ENCODE data around the gene RPL35.

The RPL35 gene

DNA sequence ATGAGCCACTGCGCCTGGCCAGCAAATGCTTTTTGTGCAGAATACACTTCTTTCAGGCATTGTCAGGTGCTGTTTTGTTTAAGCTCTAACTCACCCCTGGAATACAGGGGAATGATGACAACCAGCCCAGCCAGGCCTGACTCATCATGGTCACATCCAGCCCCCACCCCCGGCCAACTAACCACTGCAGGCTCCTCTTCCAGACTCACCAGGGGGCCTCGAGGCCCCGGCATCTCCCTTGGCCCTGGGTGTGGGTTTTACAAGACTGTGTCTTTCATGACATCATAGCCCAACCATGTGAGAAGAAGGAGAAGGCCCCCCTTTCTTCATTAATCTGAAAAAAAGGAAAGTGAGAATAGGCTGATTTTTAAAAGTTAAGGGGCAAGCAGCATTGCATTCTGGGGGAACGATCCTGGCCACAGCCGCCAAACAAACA, 49.3 kb downstream of the RPL35 start:
- H3K4me3 ChIP-seq (replicated peaks; ENCODE audit: low read depth, low read length), result no peak overlapping the region
- TF ChIP-seq, protein P1, sequence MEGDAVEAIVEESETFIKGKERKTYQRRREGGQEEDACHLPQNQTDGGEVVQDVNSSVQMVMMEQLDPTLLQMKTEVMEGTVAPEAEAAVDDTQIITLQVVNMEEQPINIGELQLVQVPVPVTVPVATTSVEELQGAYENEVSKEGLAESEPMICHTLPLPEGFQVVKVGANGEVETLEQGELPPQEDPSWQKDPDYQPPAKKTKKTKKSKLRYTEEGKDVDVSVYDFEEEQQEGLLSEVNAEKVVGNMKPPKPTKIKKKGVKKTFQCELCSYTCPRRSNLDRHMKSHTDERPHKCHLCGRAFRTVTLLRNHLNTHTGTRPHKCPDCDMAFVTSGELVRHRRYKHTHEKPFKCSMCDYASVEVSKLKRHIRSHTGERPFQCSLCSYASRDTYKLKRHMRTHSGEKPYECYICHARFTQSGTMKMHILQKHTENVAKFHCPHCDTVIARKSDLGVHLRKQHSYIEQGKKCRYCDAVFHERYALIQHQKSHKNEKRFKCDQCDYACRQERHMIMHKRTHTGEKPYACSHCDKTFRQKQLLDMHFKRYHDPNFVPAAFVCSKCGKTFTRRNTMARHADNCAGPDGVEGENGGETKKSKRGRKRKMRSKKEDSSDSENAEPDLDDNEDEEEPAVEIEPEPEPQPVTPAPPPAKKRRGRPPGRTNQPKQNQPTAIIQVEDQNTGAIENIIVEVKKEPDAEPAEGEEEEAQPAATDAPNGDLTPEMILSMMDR (IDR thresholded peaks at IDR 0.05; ENCODE audit: low read depth, low read length, missing control alignments), result no peak
- DNase-seq (ENCODE audit: extremely low read depth, low read depth), result peak; percentile 82

DNA sequence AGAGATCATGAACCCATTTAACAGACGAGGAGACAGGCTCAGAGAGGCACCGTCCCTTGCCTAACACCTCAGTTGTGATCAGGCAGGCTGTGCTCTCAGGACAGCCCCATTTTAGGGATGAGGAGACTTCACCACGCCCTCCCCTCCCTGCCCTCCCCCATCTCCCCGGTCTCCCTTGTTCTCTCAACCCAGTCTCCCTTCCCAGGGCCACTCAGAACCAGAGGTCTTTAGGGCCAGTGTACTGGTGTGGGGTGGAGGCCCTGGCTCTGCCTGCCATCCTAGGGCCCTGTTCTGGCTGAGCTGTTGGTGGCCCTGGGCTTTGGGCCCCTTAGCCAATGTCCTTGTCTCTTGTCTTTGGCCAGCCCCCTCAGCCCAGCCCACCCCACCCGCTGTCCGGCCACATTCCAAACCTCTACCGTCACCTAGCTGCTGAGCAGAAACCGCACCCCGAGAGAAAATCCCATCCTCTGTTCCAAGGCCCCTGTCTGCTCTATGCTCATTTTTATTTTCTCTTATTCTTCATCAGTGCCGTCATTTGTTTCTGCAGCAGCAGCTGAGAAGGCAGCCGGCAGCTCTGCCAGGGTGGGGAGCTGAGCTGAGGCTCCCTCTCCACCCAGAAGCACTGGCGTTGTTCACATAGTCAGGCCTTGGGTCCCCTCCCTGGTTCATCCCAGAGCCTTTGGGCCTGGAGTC, 50.9 kb downstream of the RPL35 start:
- TF ChIP-seq, protein P1 (IDR thresholded peaks at IDR 0.05; ENCODE audit: low read depth, low read length, missing control alignments), result no peak
- no peak for DNase-seq (ENCODE audit: extremely low read depth, low read depth)
- no peak overlapping the region for H3K4me3 ChIP-seq (replicated peaks; ENCODE audit: low read depth, low read length)

DNA sequence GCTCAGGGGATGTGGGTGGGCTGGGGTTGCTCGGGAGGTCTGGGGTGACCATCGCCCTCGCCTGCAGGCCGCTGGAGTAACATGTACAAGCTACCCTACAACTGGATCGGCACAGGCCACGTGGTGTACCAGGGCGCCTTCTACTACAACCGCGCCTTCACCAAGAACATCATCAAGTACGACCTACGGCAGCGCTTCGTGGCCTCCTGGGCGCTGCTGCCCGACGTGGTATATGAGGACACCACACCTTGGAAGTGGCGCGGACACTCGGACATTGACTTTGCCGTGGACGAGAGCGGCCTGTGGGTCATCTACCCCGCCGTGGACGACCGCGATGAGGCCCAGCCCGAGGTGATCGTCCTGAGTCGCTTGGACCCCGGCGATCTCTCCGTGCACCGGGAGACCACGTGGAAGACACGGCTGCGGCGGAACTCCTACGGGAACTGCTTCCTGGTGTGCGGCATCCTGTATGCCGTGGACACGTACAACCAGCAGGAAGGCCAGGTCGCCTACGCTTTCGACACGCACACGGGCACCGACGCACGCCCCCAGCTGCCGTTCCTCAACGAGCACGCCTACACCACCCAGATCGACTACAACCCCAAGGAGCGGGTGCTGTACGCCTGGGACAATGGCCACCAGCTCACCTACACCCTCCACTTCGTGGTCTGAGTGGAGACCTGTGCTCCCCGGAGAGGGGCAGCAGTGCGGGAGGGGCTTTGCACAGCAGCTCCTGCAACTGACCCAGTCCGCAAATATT, 51.8 kb downstream of the RPL35 start:
- TF ChIP-seq, protein P1 (IDR thresholded peaks at IDR 0.05; ENCODE audit: low read depth, low read length, missing control alignments), result no peak
- no peak for DNase-seq (ENCODE audit: extremely low read depth, low read depth)
- H3K4me3 ChIP-seq (replicated peaks; ENCODE audit: low read depth, low read length), result no peak overlapping the region

DNA sequence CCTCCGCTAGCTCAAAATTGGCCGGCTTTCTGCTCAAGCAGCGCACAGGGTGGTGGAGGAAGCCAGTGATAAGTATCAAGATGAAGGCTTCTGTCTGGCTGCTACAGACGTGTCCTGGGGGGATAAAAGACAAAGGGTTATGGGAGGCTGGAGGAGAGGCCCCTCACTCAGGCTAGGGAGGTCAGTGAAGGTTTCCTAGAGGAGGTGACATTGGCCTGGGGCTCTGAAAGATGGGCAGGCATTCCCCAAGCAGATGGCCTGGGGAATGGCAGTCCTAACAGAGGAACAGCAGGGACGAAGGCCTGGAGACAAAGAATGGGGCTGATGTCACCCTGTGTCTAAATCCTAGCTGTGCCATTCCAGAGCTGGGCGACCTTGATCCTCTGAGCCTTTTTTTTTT, 52.5 kb downstream of the RPL35 start:
- DNase-seq (ENCODE audit: extremely low read depth, low read depth), result no peak
- H3K4me3 ChIP-seq (replicated peaks; ENCODE audit: low read depth, low read length), result no peak overlapping the region
- TF ChIP-seq, protein P1 (IDR thresholded peaks at IDR 0.05; ENCODE audit: low read depth, low read length, missing control alignments), result no peak

DNA sequence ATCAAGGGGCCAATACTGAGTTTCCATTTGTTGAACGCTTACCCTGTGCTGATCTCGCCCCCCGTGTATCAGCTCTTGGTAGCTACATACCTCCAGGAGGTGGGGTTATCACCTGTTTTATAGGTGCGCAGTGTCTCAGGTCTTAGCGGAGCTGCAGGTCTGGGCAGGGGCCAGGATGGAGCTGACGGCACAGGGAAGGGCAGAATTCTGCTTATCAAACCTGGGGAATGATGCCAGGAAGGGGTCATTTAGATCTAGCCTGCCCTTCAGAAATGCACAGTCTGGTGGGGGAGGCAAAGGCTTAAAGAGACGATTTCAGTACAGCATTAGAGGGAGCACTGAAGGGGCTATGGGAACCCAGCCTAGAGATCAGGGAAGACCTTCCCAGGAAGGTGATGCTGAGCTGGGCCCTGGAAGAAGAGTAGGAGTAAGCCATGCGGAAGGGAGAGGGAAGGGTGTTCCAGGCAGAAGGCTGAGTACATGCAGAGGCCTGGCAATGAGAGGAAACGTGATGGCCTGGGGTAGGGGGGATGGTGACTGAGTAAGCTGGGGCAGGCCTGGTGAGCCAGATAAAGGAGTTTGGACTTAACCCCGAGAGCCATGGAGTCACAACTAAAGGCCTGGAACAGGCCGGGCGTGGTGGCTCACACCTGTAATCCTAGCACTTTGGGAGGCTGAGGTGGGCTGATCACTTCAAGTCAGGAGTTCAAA, 53.4 kb downstream of the RPL35 start:
- TF ChIP-seq, protein P1 (IDR thresholded peaks at IDR 0.05; ENCODE audit: low read depth, low read length, missing control alignments), result no peak
- no peak overlapping the region for H3K4me3 ChIP-seq (replicated peaks; ENCODE audit: low read depth, low read length)
- DNase-seq (ENCODE audit: extremely low read depth, low read depth), result no peak

Measured in HFF-Myc (cell line).